ENCODE measurements around the gene FASTKD2.
"Not testable (repeated sequence)": the region's sequence is repeated elsewhere in the genome, so short reads cannot be mapped to it uniquely, and the experiment has no call there.

The FASTKD2 gene

GRCh38 chr2:206801418-206802189 lies 36.2 kb downstream of the FASTKD2 start:
- no peak for DNase-seq
- Mint-ChIP-seq H3K27me3 (no peaks in the 10 kb centered on the region), H3K36me3 (peaks cover 8 to 37% of the 10 kb centered on the region in 2 donors), H3K4me1 (peaks cover 12 to 17% of the 10 kb centered on the region in 2 donors), H3K9me3 (no peaks in the 10 kb centered on the region), H3K27ac (no peak overlapping the region), H3K4me3 (no peak overlapping the region)
- ATAC-seq (replicated peaks) = no peak

GRCh38 chr2:206802654-206803514 lies 37.5 kb downstream of the FASTKD2 start:
- H3K9me3 Mint-ChIP-seq = no peaks in the 10 kb centered on the region
- ATAC-seq (replicated peaks) = no peak
- peaks cover 8 to 40% of the 10 kb centered on the region in 2 donors for H3K36me3 Mint-ChIP-seq
- no peaks in the 10 kb centered on the region for H3K27me3 Mint-ChIP-seq
- H3K4me3 Mint-ChIP-seq = no peak overlapping the region
- peaks cover 11 to 15% of the 10 kb centered on the region in 2 donors for H3K4me1 Mint-ChIP-seq
- no peak for DNase-seq
- H3K27ac Mint-ChIP-seq = peak overlapping the region; percentile 62

- peaks cover 5 to 36% of the 10 kb centered on the region in 2 donors for H3K36me3 Mint-ChIP-seq
- no peak for DNase-seq
- peaks cover 6 to 10% of the 10 kb centered on the region in 2 donors for H3K4me1 Mint-ChIP-seq
- H3K27ac Mint-ChIP-seq = no peak overlapping the region
- H3K4me3 Mint-ChIP-seq = no peak overlapping the region
- no peaks in the 10 kb centered on the region for H3K27me3 Mint-ChIP-seq
- H3K9me3 Mint-ChIP-seq = no peaks in the 10 kb centered on the region
- ATAC-seq (replicated peaks) = no peak
Measured at GRCh38 chr2:206804326-206804725, 38.9 kb downstream of the FASTKD2 start.

GRCh38 chr2:206805887-206806607 lies 40.6 kb downstream of the FASTKD2 start:
- no peaks in the 10 kb centered on the region for H3K9me3 Mint-ChIP-seq
- peaks cover 0 to under 1% of the 10 kb centered on the region in 2 donors for H3K4me1 Mint-ChIP-seq
- DNase-seq (no peak), ATAC-seq (replicated peaks) (no peak)
- H3K27me3 Mint-ChIP-seq = no peaks in the 10 kb centered on the region
- H3K4me3 Mint-ChIP-seq = no peak overlapping the region
- peaks cover 2 to 32% of the 10 kb centered on the region in 2 donors for H3K36me3 Mint-ChIP-seq
- no peak overlapping the region for H3K27ac Mint-ChIP-seq

GRCh38 chr2:206807624-206808023 lies 42.2 kb downstream of the FASTKD2 start:
- H3K9me3 Mint-ChIP-seq; ATAC-seq (replicated peaks); DNase-seq; H3K27me3 Mint-ChIP-seq; H3K4me1 Mint-ChIP-seq; H3K4me3 Mint-ChIP-seq; H3K27ac Mint-ChIP-seq: not testable (repeated sequence)
- peaks cover 4 to 31% of the 10 kb centered on the region in 2 donors for H3K36me3 Mint-ChIP-seq

- H3K4me1 Mint-ChIP-seq; H3K9me3 Mint-ChIP-seq; ATAC-seq (replicated peaks); DNase-seq; H3K27ac Mint-ChIP-seq; H3K4me3 Mint-ChIP-seq; H3K27me3 Mint-ChIP-seq: not testable (repeated sequence)
- H3K36me3 Mint-ChIP-seq = peaks cover 12 to 28% of the 10 kb centered on the region in 2 donors
Measured at GRCh38 chr2:206812471-206812870, 47.1 kb downstream of the FASTKD2 start.

GRCh38 chr2:206814498-206814897 lies 49.1 kb downstream of the FASTKD2 start:
- no peak overlapping the region for H3K4me3 Mint-ChIP-seq
- H3K27me3 Mint-ChIP-seq = no peaks in the 10 kb centered on the region
- ATAC-seq (replicated peaks) (no peak), DNase-seq (no peak)
- no peaks in the 10 kb centered on the region for H3K9me3 Mint-ChIP-seq
- peaks cover 12 to 31% of the 10 kb centered on the region in 2 donors for H3K36me3 Mint-ChIP-seq
- no peaks in the 10 kb centered on the region for H3K4me1 Mint-ChIP-seq
- no peak overlapping the region for H3K27ac Mint-ChIP-seq

- no peaks in the 10 kb centered on the region for H3K9me3 Mint-ChIP-seq
- no peak overlapping the region for H3K27ac Mint-ChIP-seq
Measured at GRCh38 chr2:206820807-206821206, 55.4 kb downstream of the FASTKD2 start.

GRCh38 chr2:206823178-206823577 lies 57.8 kb downstream of the FASTKD2 start:
- no peak for DNase-seq
- Mint-ChIP-seq H3K9me3 (no peaks in the 10 kb centered on the region), H3K27ac (no peak overlapping the region), H3K27me3 (no peaks in the 10 kb centered on the region), H3K4me1 (peaks cover 0 to 2% of the 10 kb centered on the region in 2 donors), H3K4me3 (no peak overlapping the region), H3K36me3 (peaks cover 10 to 30% of the 10 kb centered on the region in 2 donors)
- no peak for ATAC-seq (replicated peaks)

More at GRCh38 chr2:206820807-206821206, 55.4 kb downstream of the FASTKD2 start:
- Mint-ChIP-seq H3K36me3 (peaks cover 9 to 26% of the 10 kb centered on the region in 2 donors), H3K4me1 (peaks cover 0 to 2% of the 10 kb centered on the region in 2 donors), H3K4me3 (no peak overlapping the region), H3K27me3 (no peaks in the 10 kb centered on the region)
- no peak for DNase-seq
- ATAC-seq (replicated peaks) = no peak

GRCh38 chr2:206824087-206824618 lies 58.7 kb downstream of the FASTKD2 start:
- Mint-ChIP-seq H3K36me3 (peaks cover 10 to 33% of the 10 kb centered on the region in 2 donors), H3K4me3 (no peak overlapping the region), H3K9me3 (no peaks in the 10 kb centered on the region)

GRCh38 chr2:206824993-206825392 lies 59.6 kb downstream of the FASTKD2 start:
- Mint-ChIP-seq H3K27ac (no peak overlapping the region), H3K4me3 (no peak overlapping the region), H3K36me3 (peaks cover 10 to 40% of the 10 kb centered on the region in 2 donors), H3K27me3 (no peaks in the 10 kb centered on the region), H3K4me1 (peaks cover 0 to 2% of the 10 kb centered on the region in 2 donors), H3K9me3 (no peaks in the 10 kb centered on the region)
- DNase-seq = no peak
- peak in 1 of 2 donors; percentile 55 for ATAC-seq (replicated peaks)

More at GRCh38 chr2:206824087-206824618, 58.7 kb downstream of the FASTKD2 start:
- no peak overlapping the region for H3K27ac Mint-ChIP-seq
- no peaks in the 10 kb centered on the region for H3K27me3 Mint-ChIP-seq
- H3K4me1 Mint-ChIP-seq = peaks cover 0 to 2% of the 10 kb centered on the region in 2 donors
- no peak for ATAC-seq (replicated peaks)
- DNase-seq = no peak

- ATAC-seq (replicated peaks) = no peak
- H3K36me3 Mint-ChIP-seq = peaks cover 14 to 53% of the 10 kb centered on the region in 2 donors
- no peak for DNase-seq
- H3K9me3 Mint-ChIP-seq = peaks cover 11 to 15% of the 10 kb centered on the region in 2 donors
- no peaks in the 10 kb centered on the region for H3K27me3 Mint-ChIP-seq
- no peak overlapping the region for H3K4me3 Mint-ChIP-seq
- no peak overlapping the region for H3K27ac Mint-ChIP-seq
- H3K4me1 Mint-ChIP-seq = no peaks in the 10 kb centered on the region
Measured at GRCh38 chr2:206831442-206831995, 66.1 kb downstream of the FASTKD2 start.

GRCh38 chr2:206832873-206833272 lies 67.5 kb downstream of the FASTKD2 start:
- DNase-seq (no peak), ATAC-seq (replicated peaks) (peak in 1 of 2 donors; percentile 27)
- Mint-ChIP-seq H3K36me3 (peaks cover 11 to 42% of the 10 kb centered on the region in 2 donors), H3K4me3 (no peak overlapping the region), H3K9me3 (peaks cover 11 to 15% of the 10 kb centered on the region in 2 donors), H3K4me1 (no peaks in the 10 kb centered on the region), H3K27me3 (no peaks in the 10 kb centered on the region), H3K27ac (no peak overlapping the region)
